KMS-11 (cell line): Measurements from ENCODE around the gene CD34.

Experiments
- H2AFZ ChIP-seq: fragments of 200-600 bp; sonication (generic); 2 replicates; pipeline ENCODE4 v1.6.1; 2016; ENCODE audit warnings: antibody characterized with exemption, mixed run types, low read depth
- H3K27ac ChIP-seq: fragments of 200-600 bp; sonication (generic); 2 replicates; pipeline ENCODE4 v1.6.1; 2016; ENCODE audit warnings: mild to moderate bottlenecking, mixed run types
- H3K27me3 ChIP-seq: fragments of 200-600 bp; sonication (generic); 2 replicates; pipeline ENCODE4 v1.6.1; 2017; ENCODE audit warnings: mild to moderate bottlenecking, low read depth, mixed run types, moderate library complexity; ENCODE audit not compliant: insufficient read depth
- H3K36me3 ChIP-seq: fragments of 200-600 bp; sonication (generic); 2 replicates; pipeline ENCODE4 v1.6.1; 2017; ENCODE audit warnings: mild to moderate bottlenecking, mixed run types; ENCODE audit not compliant: insufficient read depth
- H3K4me1 ChIP-seq: fragments of 200-600 bp; sonication (generic); 2 replicates; pipeline ENCODE4 v1.6.1; 2016; ENCODE audit warnings: mild to moderate bottlenecking, low read depth, mixed run types; ENCODE audit not compliant: poor library complexity, severe bottlenecking
- H3K4me2 ChIP-seq: fragments of 200-600 bp; sonication (generic); 2 replicates; pipeline ENCODE4 v1.7.0; 2016; ENCODE audit warnings: mild to moderate bottlenecking, mixed run types
- H3K4me3 ChIP-seq: fragments of 200-600 bp; sonication (generic); IDR thresholded peaks from 2 replicates; pipeline ENCODE4 v1.6.1; 2017; ENCODE audit warnings: low read depth, low read length, mixed read lengths; ENCODE audit not compliant: insufficient read depth
- H3K79me2 ChIP-seq: fragments of 200-600 bp; sonication (generic); 2 replicates; pipeline ENCODE4 v1.6.1; 2016; ENCODE audit warnings: low read depth, mixed run types; ENCODE audit not compliant: insufficient read depth
- H3K9ac ChIP-seq: fragments of 200-600 bp; sonication (generic); 2 replicates; pipeline ENCODE4 v1.6.1; 2016; ENCODE audit warnings: mild to moderate bottlenecking, mixed run types
- H4K20me1 ChIP-seq: fragments of 200-600 bp; sonication (generic); 2 replicates; pipeline ENCODE4 v1.6.1; 2016; ENCODE audit warnings: mild to moderate bottlenecking, mixed run types; ENCODE audit not compliant: insufficient read depth
- TF ChIP-seq, protein P1 (sequence below): fragments of 200-600 bp; sonication (generic); conservative IDR thresholded peaks from 2 replicates; pipeline ENCODE4 v1.6.1; 2017; ENCODE audit warnings: low read depth, mild to moderate bottlenecking, antibody characterized with exemption, low read length, moderate library complexity, mixed read lengths

The CD34 gene

DNA sequence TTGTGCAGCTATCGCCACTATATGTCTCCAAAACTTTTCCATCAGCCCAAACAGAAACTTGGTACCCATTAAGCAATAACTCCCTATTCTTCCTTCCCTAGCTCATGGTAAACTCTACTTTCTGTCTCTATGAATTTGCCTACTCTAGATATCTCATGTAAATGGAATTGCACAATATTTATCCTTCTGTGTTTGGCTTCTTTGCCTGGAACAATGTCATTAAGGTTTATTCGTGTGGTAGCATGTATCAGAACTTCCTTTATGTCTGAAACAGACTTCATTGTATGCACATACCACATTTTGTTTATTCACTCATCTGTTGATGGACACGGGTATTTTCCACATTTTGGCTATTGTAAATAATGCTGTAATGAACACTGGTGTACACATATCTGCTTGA, 40.7 kb upstream of the CD34 start:
- H3K79me2 ChIP-seq = no peaks in the 10 kb centered on the region
- H3K4me1 ChIP-seq = no peaks in the 10 kb centered on the region
- H3K9ac ChIP-seq = no peak overlapping the region
- no peaks in the 10 kb centered on the region for H3K36me3 ChIP-seq
- no peak overlapping the region for H3K4me2 ChIP-seq
- no peaks in the 10 kb centered on the region for H4K20me1 ChIP-seq
- no peak overlapping the region for H3K27ac ChIP-seq
- H3K27me3 ChIP-seq = no peaks in the 10 kb centered on the region
- H3K4me3 ChIP-seq = no peak overlapping the region
- H2AFZ ChIP-seq = no peak overlapping the region
- TF ChIP-seq, protein P1, sequence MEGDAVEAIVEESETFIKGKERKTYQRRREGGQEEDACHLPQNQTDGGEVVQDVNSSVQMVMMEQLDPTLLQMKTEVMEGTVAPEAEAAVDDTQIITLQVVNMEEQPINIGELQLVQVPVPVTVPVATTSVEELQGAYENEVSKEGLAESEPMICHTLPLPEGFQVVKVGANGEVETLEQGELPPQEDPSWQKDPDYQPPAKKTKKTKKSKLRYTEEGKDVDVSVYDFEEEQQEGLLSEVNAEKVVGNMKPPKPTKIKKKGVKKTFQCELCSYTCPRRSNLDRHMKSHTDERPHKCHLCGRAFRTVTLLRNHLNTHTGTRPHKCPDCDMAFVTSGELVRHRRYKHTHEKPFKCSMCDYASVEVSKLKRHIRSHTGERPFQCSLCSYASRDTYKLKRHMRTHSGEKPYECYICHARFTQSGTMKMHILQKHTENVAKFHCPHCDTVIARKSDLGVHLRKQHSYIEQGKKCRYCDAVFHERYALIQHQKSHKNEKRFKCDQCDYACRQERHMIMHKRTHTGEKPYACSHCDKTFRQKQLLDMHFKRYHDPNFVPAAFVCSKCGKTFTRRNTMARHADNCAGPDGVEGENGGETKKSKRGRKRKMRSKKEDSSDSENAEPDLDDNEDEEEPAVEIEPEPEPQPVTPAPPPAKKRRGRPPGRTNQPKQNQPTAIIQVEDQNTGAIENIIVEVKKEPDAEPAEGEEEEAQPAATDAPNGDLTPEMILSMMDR = no peak

DNA sequence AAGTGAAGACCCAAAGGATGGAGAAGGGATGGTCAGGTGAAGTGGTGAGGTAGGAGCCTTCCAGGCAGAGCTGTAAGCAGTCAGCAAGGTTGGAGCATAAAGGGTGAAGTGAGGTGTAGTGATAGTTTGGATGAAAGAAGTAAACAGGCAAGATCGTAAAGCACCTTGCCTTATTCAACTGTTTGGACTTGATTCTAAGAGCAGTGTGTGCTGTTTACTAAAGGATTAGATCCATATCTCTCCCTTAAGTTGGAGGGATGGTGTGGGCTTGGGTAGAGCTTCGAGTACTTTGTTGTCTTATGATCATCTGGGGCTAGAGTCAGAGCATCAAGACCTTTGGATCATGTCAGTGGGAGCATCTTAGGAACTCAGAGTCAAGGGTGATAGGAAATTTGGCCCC, 39.8 kb upstream of the CD34 start:
- Histone ChIP-seq H4K20me1 (no peaks in the 10 kb centered on the region), H3K4me2 (no peak overlapping the region), H3K36me3 (no peaks in the 10 kb centered on the region), H3K4me3 (no peak overlapping the region), H3K9ac (no peak overlapping the region), H3K79me2 (no peaks in the 10 kb centered on the region), H3K27ac (no peak overlapping the region), H3K4me1 (no peaks in the 10 kb centered on the region), H3K27me3 (no peaks in the 10 kb centered on the region), H2AFZ (no peak overlapping the region)
- TF ChIP-seq, protein P1 = no peak

DNA sequence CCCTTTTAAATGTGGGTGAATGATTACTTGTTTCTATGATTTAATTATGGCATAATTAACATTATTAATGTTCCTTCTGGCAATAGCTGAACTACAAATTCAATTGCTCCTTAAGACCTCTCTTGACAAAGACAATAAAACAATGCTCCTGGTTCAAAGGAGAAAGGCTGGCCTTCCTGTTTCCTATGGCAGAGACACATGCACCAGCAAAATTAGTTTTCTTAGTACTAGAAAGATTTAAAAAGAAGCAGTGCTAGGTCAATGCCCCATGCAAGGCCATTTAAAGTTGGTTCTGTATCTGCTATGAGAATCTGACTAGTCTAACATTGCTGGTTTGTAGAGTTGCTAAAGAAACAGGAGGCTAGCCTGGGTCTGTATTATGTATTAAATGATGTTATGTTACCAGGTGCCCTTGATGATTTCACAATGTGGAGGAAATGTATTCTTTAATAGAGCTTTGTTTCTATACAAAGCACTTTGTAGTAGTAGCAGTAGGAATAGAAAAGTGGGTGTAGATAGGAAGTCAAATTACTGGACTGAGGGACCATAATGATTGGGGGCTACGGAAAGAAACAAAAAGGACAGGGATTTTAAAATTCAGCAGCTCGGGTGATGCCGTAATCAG, 38.8 kb upstream of the CD34 start:
- H3K27me3 ChIP-seq = no peaks in the 10 kb centered on the region
- H3K4me2 ChIP-seq = no peak overlapping the region
- no peak overlapping the region for H3K9ac ChIP-seq
- no peak overlapping the region for H3K27ac ChIP-seq
- no peaks in the 10 kb centered on the region for H3K79me2 ChIP-seq
- H4K20me1 ChIP-seq = no peaks in the 10 kb centered on the region
- H2AFZ ChIP-seq = no peak overlapping the region
- no peaks in the 10 kb centered on the region for H3K36me3 ChIP-seq
- TF ChIP-seq, protein P1 = no peak
- no peak overlapping the region for H3K4me3 ChIP-seq
- no peaks in the 10 kb centered on the region for H3K4me1 ChIP-seq

DNA sequence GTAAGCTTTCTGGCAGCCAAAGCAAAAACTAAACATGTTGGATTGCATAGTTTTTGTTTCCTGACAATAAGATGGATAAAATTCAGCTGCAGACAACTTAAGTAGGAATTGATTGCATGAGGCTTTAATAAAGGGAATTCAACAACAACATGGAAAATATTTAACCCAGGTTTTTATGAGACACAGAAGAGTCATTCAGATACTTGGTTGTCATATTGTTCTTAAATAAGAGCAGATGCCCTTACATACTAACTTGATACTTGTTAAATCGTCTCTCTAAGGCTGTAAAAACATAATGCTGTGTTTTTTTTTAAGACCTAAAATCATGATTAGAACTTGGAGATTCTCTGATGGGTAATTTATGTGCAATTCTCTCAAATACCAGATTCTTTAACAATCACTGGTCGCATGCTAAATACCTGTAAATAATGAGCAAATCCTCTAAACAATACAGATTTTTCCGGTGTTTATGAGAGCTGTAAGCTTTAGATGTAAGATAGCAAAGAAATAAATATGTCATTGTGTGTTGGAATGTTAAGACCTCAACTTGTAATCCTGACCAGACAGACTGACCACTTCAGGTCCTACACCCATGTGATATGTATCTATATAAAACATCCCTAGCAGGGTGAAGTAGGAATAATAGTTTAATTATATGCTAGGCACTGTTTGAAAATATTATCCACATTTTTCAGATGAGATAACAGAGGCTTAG, 37.8 kb upstream of the CD34 start:
- H3K4me1 ChIP-seq = no peaks in the 10 kb centered on the region
- H3K36me3 ChIP-seq = no peaks in the 10 kb centered on the region
- no peak overlapping the region for H3K4me3 ChIP-seq
- TF ChIP-seq, protein P1 = no peak
- H3K79me2 ChIP-seq = no peaks in the 10 kb centered on the region
- no peak overlapping the region for H3K9ac ChIP-seq
- no peaks in the 10 kb centered on the region for H3K27me3 ChIP-seq
- H4K20me1 ChIP-seq = no peaks in the 10 kb centered on the region
- H2AFZ ChIP-seq = no peak overlapping the region
- no peak overlapping the region for H3K27ac ChIP-seq
- H3K4me2 ChIP-seq = no peak overlapping the region
